ENCODE data around the gene GRIA1.

DNA sequence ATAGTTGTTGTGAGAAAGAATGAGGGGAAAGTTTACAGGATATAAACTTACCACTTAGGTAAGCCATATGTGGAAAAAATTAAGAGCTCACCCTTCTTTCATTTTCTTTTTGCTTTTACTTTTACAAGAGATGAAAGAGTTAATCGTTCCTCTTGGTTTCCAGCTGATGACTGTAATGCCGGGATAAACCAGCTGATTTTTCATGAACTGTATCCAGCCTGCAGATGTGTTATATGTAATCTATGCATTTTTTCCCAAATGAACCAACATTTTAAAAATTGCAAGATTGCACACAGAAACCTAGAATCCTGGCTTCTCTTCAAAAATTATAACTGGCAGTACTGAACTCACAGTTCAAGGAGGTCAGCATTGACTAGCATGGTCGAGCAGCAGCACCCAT is 185.9 kb downstream of the GRIA1 start:
- TF ChIP-seq, protein P1, sequence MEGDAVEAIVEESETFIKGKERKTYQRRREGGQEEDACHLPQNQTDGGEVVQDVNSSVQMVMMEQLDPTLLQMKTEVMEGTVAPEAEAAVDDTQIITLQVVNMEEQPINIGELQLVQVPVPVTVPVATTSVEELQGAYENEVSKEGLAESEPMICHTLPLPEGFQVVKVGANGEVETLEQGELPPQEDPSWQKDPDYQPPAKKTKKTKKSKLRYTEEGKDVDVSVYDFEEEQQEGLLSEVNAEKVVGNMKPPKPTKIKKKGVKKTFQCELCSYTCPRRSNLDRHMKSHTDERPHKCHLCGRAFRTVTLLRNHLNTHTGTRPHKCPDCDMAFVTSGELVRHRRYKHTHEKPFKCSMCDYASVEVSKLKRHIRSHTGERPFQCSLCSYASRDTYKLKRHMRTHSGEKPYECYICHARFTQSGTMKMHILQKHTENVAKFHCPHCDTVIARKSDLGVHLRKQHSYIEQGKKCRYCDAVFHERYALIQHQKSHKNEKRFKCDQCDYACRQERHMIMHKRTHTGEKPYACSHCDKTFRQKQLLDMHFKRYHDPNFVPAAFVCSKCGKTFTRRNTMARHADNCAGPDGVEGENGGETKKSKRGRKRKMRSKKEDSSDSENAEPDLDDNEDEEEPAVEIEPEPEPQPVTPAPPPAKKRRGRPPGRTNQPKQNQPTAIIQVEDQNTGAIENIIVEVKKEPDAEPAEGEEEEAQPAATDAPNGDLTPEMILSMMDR (conservative IDR thresholded peaks at IDR 0.05; ENCODE audit: low read depth, low read length): no peak
- no peak for TF ChIP-seq POLR2A (IDR thresholded peaks at IDR 0.05; ENCODE audit: low read depth, low read length)
- no peak for TF ChIP-seq CEBPB (IDR thresholded peaks at IDR 0.05; ENCODE audit: low read depth, low read length)
- TF ChIP-seq SMC3 (IDR thresholded peaks at IDR 0.05; ENCODE audit: low read depth, low read length): no peak
- TF ChIP-seq MAFK (IDR thresholded peaks at IDR 0.05; ENCODE audit: low read depth, low read length): no peak
- TF ChIP-seq MXI1 (IDR thresholded peaks at IDR 0.05; ENCODE audit: borderline replicate concordance, low read depth, low read length): no peak
- TF ChIP-seq, protein P2, sequence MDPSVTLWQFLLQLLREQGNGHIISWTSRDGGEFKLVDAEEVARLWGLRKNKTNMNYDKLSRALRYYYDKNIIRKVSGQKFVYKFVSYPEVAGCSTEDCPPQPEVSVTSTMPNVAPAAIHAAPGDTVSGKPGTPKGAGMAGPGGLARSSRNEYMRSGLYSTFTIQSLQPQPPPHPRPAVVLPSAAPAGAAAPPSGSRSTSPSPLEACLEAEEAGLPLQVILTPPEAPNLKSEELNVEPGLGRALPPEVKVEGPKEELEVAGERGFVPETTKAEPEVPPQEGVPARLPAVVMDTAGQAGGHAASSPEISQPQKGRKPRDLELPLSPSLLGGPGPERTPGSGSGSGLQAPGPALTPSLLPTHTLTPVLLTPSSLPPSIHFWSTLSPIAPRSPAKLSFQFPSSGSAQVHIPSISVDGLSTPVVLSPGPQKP (IDR thresholded peaks at IDR 0.05; ENCODE audit: borderline replicate concordance, low read depth, low read length): no peak
- TF ChIP-seq, protein P3, sequence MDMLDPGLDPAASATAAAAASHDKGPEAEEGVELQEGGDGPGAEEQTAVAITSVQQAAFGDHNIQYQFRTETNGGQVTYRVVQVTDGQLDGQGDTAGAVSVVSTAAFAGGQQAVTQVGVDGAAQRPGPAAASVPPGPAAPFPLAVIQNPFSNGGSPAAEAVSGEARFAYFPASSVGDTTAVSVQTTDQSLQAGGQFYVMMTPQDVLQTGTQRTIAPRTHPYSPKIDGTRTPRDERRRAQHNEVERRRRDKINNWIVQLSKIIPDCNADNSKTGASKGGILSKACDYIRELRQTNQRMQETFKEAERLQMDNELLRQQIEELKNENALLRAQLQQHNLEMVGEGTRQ (IDR thresholded peaks at IDR 0.05; ENCODE audit: low read depth, low read length): no peak
- no peak for TF ChIP-seq RAD21 (IDR thresholded peaks at IDR 0.05; ENCODE audit: low read length)
- TF ChIP-seq RCOR1 (IDR thresholded peaks at IDR 0.05; ENCODE audit: insufficient replicate concordance, low read length): no peak
- TF ChIP-seq BHLHE40 (IDR thresholded peaks at IDR 0.05; ENCODE audit: low read depth, low read length): no peak
- TF ChIP-seq CHD1 (IDR thresholded peaks at IDR 0.05; ENCODE audit: low read depth, low read length): no peak
- TF ChIP-seq FOS (IDR thresholded peaks at IDR 0.05; ENCODE audit: low read depth, low read length): no peak
